Thyroid gland (tissue), 4 donors: ENCODE data around the gene SLC25A24.

ENCODE experiments used
- CTCF ChIP-seq, 6 experiments: fragments of 200-600 bp in 3 of 6; fragments of 450-650 bp in 3 of 6; sonication (generic) in 3 of 6; IDR thresholded peaks; one replicate each; pipeline ENCODE4 v1.5.1; 2016 to 2019; ENCODE audit warnings: antibody characterized with exemption in 6 of 6, mild to moderate bottlenecking in 2 of 6, inconsistent platforms in 1 of 6, moderate library complexity in 1 of 6
- POLR2A ChIP-seq, 2 donors: fragments of 450-650 bp; IDR thresholded peaks; one replicate each; pipeline ENCODE4 v1.6.1; 2017; ENCODE audit warnings: antibody characterized with exemption in 2 of 2, mild to moderate bottlenecking in 2 of 2, moderate library complexity in 1 of 2

DNA sequence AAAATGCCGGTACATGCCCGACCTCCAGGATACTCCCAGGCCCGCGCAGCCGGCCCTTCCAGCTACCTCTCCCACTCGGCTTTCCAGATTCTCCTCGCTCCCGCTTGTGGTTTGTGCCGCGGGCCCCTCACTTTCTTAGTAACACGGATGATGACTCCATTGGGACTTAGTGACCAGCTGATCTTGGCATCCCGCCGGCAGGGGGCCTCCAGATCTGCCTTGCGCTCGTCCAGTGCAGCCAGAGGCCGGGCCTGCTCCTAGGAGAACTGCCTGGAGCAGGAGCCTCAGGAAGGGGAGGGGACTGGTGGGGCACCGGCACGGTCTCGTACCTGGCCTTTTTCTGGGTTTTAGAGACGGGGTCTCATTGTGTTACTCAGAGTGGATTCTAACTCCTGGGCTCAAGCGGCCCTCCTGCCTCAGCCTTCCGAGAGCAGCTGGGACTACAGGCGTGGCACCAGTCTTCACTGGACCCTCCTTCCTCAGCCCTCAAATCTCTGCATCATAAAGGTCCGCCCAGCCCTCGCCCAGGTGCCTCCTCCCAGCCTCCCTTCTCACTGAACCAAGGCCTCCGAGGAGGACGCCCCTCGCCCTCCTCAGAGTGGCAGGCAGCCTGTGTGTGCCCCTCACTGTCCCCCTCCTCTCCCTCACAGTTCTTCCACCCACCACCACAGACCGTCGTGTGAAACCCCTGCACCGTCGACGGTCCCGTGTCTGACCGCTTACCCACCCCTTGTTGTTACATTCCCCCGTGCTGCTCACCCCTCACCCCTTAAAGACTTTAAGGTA is 78.6 kb downstream of the SLC25A24 start:
- TF ChIP-seq CTCF (IDR thresholded peaks at IDR 0.05) (no peak), POLR2A (IDR thresholded peaks at IDR 0.05) (no peak)
